ENCODE results near the gene RAB18.

DNA sequence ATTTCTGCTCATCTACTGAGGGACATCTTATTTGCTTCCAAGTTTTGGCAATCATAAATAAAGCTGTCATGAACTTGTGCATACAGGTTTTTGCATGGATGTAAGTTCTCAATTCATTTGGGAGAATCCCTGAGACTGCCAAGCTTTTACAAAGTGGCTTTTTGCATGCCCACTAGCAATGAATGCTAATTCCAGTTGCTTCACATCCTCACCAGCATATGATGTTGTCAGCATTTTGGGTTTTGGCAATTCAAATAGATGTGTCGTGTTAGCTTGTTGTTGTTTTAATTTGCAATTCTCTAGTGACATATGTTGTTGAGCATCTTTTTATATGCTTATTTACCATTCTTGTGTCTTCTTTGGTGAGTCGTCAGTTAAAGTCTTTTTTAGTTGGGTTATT is 57.2 kb downstream of the RAB18 start:
- TF ChIP-seq, protein P1, sequence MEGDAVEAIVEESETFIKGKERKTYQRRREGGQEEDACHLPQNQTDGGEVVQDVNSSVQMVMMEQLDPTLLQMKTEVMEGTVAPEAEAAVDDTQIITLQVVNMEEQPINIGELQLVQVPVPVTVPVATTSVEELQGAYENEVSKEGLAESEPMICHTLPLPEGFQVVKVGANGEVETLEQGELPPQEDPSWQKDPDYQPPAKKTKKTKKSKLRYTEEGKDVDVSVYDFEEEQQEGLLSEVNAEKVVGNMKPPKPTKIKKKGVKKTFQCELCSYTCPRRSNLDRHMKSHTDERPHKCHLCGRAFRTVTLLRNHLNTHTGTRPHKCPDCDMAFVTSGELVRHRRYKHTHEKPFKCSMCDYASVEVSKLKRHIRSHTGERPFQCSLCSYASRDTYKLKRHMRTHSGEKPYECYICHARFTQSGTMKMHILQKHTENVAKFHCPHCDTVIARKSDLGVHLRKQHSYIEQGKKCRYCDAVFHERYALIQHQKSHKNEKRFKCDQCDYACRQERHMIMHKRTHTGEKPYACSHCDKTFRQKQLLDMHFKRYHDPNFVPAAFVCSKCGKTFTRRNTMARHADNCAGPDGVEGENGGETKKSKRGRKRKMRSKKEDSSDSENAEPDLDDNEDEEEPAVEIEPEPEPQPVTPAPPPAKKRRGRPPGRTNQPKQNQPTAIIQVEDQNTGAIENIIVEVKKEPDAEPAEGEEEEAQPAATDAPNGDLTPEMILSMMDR (IDR thresholded peaks at IDR 0.05; ENCODE audit: low read depth, low read length): no peak
- no peak for TF ChIP-seq POLR2A (IDR thresholded peaks at IDR 0.05; ENCODE audit: extremely low read depth, insufficient read length)
- TF ChIP-seq MYC (IDR thresholded peaks at IDR 0.05; ENCODE audit: low read depth, low read length): no peak

All from NB4 (cell line).